Measurements from ENCODE around the gene GRAMD4. TPM values are rescaled to one million over a fixed set of nuclear protein-coding genes. Genes with fewer than 3 reads are reported as not detected.
A peak's percentile ranks its signal among the peaks of the same experiment; 100 is the strongest.

Gene GRAMD4
- total and polyA plus RNA-seq, 12 donors: 29.3 to 143 (median 63.9) TPM

DNA sequence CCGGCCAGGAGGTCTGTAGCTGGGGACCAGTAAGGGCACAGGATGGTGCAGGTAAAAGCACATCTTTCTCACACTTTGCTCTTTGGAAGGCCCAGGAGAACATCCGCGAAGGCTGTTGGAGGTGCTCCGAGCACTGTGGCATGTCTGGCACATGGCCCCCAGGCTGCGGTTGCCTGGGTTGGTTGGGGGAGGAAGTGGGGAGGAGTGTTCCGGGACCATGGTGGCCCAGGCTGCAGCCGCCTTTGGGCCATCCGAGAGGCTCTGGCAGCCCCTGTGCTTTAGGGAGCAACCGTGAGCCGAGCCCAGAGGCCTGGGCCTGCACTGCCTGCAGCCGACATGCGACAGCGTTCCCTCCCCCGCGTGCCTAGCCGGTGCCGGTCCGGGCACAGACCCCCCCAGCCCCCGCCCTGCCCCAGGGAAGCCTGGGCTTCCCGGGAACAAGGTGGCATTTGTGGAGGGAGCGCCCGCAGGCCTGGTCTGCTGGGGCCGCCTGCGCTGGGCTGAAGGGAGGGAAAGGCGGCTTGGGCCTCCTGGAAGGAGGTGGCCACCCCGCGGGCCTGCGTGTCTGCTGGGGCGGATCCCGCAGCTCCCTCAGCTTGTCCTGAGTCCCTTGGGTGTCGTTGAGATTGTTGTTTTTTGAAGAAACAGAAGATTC lies 57.9 kb downstream of the GRAMD4 start:
- 85 to 86% methylated on average over 31 of the region's 31 CpGs for WGBS, 2 donors
- intact Hi-C loops (cut with DNase I): loop anchor here in 1 of 10 donors (5.0 kb wide), 2 partner anchors 101 to 116 kb away; no protein-coding TSS in a partner anchor
- H3K4me3 ChIP-seq: no peak overlapping the region
- H3K9me3 ChIP-seq: no peaks in the 10 kb centered on the region
- no peaks in the 10 kb centered on the region for H3K27me3 ChIP-seq
- TF ChIP-seq, protein P1, sequence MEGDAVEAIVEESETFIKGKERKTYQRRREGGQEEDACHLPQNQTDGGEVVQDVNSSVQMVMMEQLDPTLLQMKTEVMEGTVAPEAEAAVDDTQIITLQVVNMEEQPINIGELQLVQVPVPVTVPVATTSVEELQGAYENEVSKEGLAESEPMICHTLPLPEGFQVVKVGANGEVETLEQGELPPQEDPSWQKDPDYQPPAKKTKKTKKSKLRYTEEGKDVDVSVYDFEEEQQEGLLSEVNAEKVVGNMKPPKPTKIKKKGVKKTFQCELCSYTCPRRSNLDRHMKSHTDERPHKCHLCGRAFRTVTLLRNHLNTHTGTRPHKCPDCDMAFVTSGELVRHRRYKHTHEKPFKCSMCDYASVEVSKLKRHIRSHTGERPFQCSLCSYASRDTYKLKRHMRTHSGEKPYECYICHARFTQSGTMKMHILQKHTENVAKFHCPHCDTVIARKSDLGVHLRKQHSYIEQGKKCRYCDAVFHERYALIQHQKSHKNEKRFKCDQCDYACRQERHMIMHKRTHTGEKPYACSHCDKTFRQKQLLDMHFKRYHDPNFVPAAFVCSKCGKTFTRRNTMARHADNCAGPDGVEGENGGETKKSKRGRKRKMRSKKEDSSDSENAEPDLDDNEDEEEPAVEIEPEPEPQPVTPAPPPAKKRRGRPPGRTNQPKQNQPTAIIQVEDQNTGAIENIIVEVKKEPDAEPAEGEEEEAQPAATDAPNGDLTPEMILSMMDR (IDR thresholded peaks at IDR 0.05): no peak
- peaks cover 0 to 67% (median 10%) of the 10 kb centered on the region in 9 donors for H3K36me3 ChIP-seq
- ATAC-seq: peak in 1 of 8 donors; percentile 25
- DNase-seq: no peak
- peak overlapping the region in 9 of 10 donors; percentile 22 to 77 (median 56) for H3K27ac ChIP-seq
- peaks cover 3 to 67% (median 29%) of the 10 kb centered on the region in 9 donors for H3K4me1 ChIP-seq

DNA sequence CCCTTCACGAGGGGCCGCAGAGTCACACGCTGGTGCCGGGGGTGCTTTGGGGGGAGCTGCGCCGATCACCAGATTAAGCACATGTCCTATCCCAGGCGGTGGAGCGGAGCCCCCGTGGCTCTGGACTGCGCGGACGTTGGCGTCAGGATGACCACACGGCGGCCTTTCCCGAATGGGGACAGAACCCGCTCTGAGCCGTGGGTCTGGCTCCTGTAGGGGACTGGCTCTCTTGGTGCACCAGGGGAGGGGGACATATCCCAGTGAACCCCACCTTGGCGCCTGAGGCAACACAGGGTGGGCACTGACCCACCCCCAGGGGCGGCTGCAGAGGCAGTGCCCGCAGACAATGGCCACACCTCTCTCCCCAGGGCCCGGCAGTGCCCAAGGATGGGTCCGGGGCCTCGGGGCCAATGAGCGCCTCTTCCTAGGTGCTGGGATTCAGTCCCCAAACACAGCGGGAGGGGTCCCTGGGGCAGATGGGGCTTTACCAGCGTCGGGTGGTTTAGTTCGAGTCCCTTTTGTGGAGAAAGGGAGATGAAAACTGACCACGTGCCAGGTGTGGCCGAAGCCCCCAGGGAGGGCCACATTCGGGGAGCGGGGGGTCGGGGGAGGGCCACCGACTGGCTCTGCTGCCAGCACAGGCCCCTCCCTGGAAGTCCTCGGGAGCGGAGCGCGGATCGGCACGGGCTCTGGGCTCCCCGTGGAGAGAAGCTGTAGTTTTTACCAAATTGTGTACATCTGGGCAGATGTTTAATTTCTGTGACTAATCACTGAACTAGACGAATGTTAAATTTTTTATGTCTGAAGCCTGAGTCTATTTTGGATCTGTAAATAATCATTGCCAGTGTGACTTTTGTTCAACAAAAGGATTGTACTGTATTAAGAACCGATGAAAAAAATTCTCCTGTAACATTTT lies 58.9 kb downstream of the GRAMD4 start:
- 76 to 83% methylated on average over 44 of the region's 44 CpGs for WGBS, 2 donors
- Histone ChIP-seq H3K36me3 (peaks cover 0 to 61% (median 10%) of the 10 kb centered on the region in 9 donors), H3K4me1 (peaks cover 3 to 67% (median 28%) of the 10 kb centered on the region in 9 donors), H3K27me3 (no peaks in the 10 kb centered on the region), H3K27ac (peak overlapping the region in 9 of 10 donors; percentile 1 to 67 (median 53)), H3K4me3 (no peak overlapping the region), H3K9me3 (no peaks in the 10 kb centered on the region)
- no peak for DNase-seq
- intact Hi-C loops (cut with DNase I): loop anchor here in 1 of 10 donors (5.0 kb wide), 2 partner anchors 102 to 117 kb away; no protein-coding TSS in a partner anchor
- TF ChIP-seq, protein P1 (IDR thresholded peaks at IDR 0.05): no peak
- peak in 2 of 8 donors; percentile 1 to 13 for ATAC-seq

DNA sequence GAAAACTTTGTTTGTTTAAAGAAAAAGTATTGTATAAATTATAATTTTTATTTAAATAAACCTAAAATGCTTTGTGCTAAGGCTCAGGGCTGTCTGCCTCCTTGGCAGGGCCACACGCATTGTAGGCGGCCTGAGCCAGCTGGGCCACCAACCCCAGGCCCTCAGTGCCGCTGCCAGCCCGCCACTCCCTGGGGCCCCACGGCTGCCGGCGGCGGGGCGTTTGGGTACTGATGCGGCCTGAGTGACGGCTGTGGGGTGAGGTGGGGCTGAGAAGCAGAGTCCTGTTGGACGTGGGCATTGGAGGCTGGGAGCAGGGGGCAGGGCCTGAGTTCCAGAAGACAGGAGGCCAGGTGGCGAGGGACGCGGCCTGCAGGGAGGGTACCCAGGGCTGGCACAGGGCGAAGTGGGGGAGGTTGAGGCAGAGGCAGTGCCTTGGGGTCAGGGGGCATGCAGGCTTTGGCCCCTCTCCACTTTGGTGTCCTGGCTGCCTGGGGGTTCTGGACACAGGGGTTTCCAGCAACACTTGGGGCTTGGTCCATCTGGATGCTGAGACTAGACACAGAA lies 59.6 kb downstream of the GRAMD4 start:
- Histone ChIP-seq H3K4me1 (peaks cover 3 to 70% (median 35%) of the 10 kb centered on the region in 9 donors), H3K27me3 (no peaks in the 10 kb centered on the region), H3K4me3 (no peak overlapping the region), H3K36me3 (peaks cover 0 to 55% (median 7%) of the 10 kb centered on the region in 9 donors), H3K27ac (peak overlapping the region in 5 of 10 donors; percentile 1 to 67 (median 37)), H3K9me3 (no peaks in the 10 kb centered on the region)
- intact Hi-C loops (cut with DNase I): loop anchor here in 4 of 10 donors (5.0 to 10.0 kb wide), 4 partner anchors 102 to 325 kb away; no protein-coding TSS in a partner anchor
- WGBS, 2 donors: 78 to 84% methylated on average over 16 of the region's 16 CpGs
- ATAC-seq: no peak
- DNase-seq: no peak
- TF ChIP-seq, protein P1 (IDR thresholded peaks at IDR 0.05): no peak

DNA sequence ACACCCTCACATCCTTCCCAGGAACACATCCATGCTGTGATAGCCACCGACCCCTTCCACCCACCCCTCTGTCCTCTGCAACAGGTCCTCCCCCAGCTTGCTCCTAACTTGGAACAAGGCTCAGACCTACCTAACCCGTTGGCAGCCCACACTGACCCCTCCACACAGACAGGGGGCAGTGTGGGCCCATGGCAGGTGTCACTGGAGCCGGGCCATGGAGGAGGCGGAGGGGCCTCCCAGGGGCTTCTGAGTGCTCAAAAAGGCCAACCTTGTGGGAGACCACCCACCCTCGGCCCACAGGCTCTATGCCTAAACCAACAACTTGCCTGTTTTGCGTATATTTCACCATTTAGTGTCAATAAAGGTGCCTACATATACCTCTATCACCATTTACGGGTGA lies 60.8 kb downstream of the GRAMD4 start:
- no peaks in the 10 kb centered on the region for H3K27me3 ChIP-seq
- no peak overlapping the region for H3K27ac ChIP-seq
- H3K36me3 ChIP-seq: peaks cover 0 to 53% (median 7%) of the 10 kb centered on the region in 9 donors
- peaks cover 9 to 70% (median 47%) of the 10 kb centered on the region in 9 donors for H3K4me1 ChIP-seq
- no peak for ATAC-seq
- H3K4me3 ChIP-seq: no peak overlapping the region
- H3K9me3 ChIP-seq: no peaks in the 10 kb centered on the region
- WGBS, 2 donors: 80 to 91% methylated on average over 7 of the region's 7 CpGs
- intact Hi-C loops (cut with DNase I): loop anchor here in 3 of 10 donors (5.0 to 10.0 kb wide), 3 partner anchors 116 to 326 kb away; no protein-coding TSS in a partner anchor
- no peak for DNase-seq
- TF ChIP-seq, protein P1 (IDR thresholded peaks at IDR 0.05): peak in 7 of 9 donors; percentile 17 to 45 (median 24)
